ENCODE measurements around the gene TAF4.

The TAF4 gene

GRCh38 chr20:61934716-61935530 lies 130.8 kb downstream of the TAF4 start:
- in situ Hi-C loops (cut with MboI; ENCODE audit: low sequenced_read_pairs), result no loop called here

- in situ Hi-C loops (cut with MboI; ENCODE audit: low sequenced_read_pairs), result no loop called here
Observed at GRCh38 chr20:61933951-61934715, 131.5 kb downstream of the TAF4 start.

GRCh38 chr20:61933481-61933950 lies 132.2 kb downstream of the TAF4 start:
- in situ Hi-C loops (cut with MboI; ENCODE audit: low sequenced_read_pairs), result no loop called here

- in situ Hi-C loops (cut with MboI; ENCODE audit: low sequenced_read_pairs), result no loop called here
Observed at GRCh38 chr20:61932711-61933480, 132.8 kb downstream of the TAF4 start.

- in situ Hi-C loops (cut with MboI; ENCODE audit: low sequenced_read_pairs), result no loop called here
Observed at GRCh38 chr20:61932199-61932592, 133.5 kb downstream of the TAF4 start.

GRCh38 chr20:61931476-61932198 lies 134.0 kb downstream of the TAF4 start:
- in situ Hi-C loops (cut with MboI; ENCODE audit: low sequenced_read_pairs), result no loop called here

GRCh38 chr20:61930776-61931475 lies 134.8 kb downstream of the TAF4 start:
- in situ Hi-C loops (cut with MboI; ENCODE audit: low sequenced_read_pairs), result no loop called here

- in situ Hi-C loops (cut with MboI; ENCODE audit: low sequenced_read_pairs), result no loop called here
Observed at GRCh38 chr20:61929971-61930666, 135.6 kb downstream of the TAF4 start.

GRCh38 chr20:61929561-61929960 lies 136.1 kb downstream of the TAF4 start:
- in situ Hi-C loops (cut with MboI; ENCODE audit: low sequenced_read_pairs), result no loop called here

GRCh38 chr20:61927826-61928541 lies 137.7 kb downstream of the TAF4 start:
- in situ Hi-C loops (cut with MboI; ENCODE audit: low sequenced_read_pairs), result no loop called here

GRCh38 chr20:61927193-61927825 lies 138.4 kb downstream of the TAF4 start:
- in situ Hi-C loops (cut with MboI; ENCODE audit: low sequenced_read_pairs), result no loop called here

GRCh38 chr20:61926796-61927192 lies 138.9 kb downstream of the TAF4 start:
- in situ Hi-C loops (cut with MboI; ENCODE audit: low sequenced_read_pairs), result no loop called here

GRCh38 chr20:61926253-61926613 lies 139.4 kb downstream of the TAF4 start:
- in situ Hi-C loops (cut with MboI; ENCODE audit: low sequenced_read_pairs), result no loop called here

- in situ Hi-C loops (cut with MboI; ENCODE audit: low sequenced_read_pairs), result no loop called here
Observed at GRCh38 chr20:61925555-61926252, 140.0 kb downstream of the TAF4 start.

- in situ Hi-C loops (cut with MboI; ENCODE audit: low sequenced_read_pairs), result no loop called here
Observed at GRCh38 chr20:61924858-61925554, 140.7 kb downstream of the TAF4 start.

Measured in HL-60/S4 (cell line).